K562 (cell line): Measurements from ENCODE around the gene PDGFA. TPM values are rescaled to one million over a fixed set of nuclear protein-coding genes. Genes with fewer than 3 reads are reported as not detected.

ENCODE experiments used
- ATAC-seq: fragments of 200-7000 bp; cut with Tn5 transposase; 3 replicates; pipeline ENCODE4 v1.9.1; 2020; ENCODE audit warnings: moderate library complexity
- BruUV-seq: library from RNA; stranded (reverse); fragments of 400-500 nt; replicated peaks from 2 replicates; lab custom pipeline; 2021; lab: Mats Ljungman, UMichigan
- CTCF ChIA-PET: fragments of 300-600 bp; formaldehyde crosslinking; extraction: SDS; loops from one replicate; lab custom pipeline; 2021; ENCODE audit warnings: low intra/inter-chr PET ratio; lab: Yijun Ruan, JAX
- POLR2A ChIA-PET: fragments of 300-600, 350-650 bp; sonication (Branson Sonifier 250); formaldehyde crosslinking; extraction: SDS; loops from one replicate; lab custom pipeline; 2021; ENCODE audit warnings: antibody characterized with exemption, inconsistent platforms; lab: Yijun Ruan, JAX
- DNase-seq, 4 experiments: peaks; one replicate each; pipeline versions ENCODE4 v3.0.0 to v3.0.0-alpha.2; 2011 to 2018; ENCODE audit warnings: low spot score in 3 of 4, mixed read lengths in 3 of 4; ENCODE audit errors: extremely low read depth in 1 of 4
- FAIRE-seq: peaks from 2 replicates; lab custom pipeline; 2011; peaks lifted over from hg19 to GRCh38; lab: Jason Lieb, UNC
- H2AFZ ChIP-seq: 2 replicates; pipeline ENCODE4 v1.6.0; 2011; ENCODE audit warnings: low read depth, low read length, control low read depth, inconsistent platforms
- H3K27ac ChIP-seq: fragments of 200-600 bp; 3 replicates; pipeline ENCODE4 v1.8.0; 2011; ENCODE audit warnings: low read depth, mild to moderate bottlenecking, control low read depth, inconsistent platforms, low read length, moderate library complexity, mixed read lengths; ENCODE audit errors: extremely low read depth
- H3K27me3 ChIP-seq, 2 experiments: fragments of 300-600 bp in 1 of 2; 2 replicates in 1 of 2; 3 replicates in 1 of 2; pipeline versions ENCODE4 v1.6.0 to v1.8.0; 2011; ENCODE audit warnings: inconsistent platforms in 2 of 2, low read length in 2 of 2, mild to moderate bottlenecking in 1 of 2, mixed read lengths in 1 of 2, moderate library complexity in 1 of 2; ENCODE audit not compliant: control insufficient read depth in 2 of 2, insufficient read depth in 2 of 2
- H3K36me3 ChIP-seq: fragments of 300-600 bp; 3 replicates; pipeline ENCODE4 v1.8.0; 2011; ENCODE audit warnings: mild to moderate bottlenecking, low read length, inconsistent platforms; ENCODE audit not compliant: control insufficient read depth, insufficient read depth
- H3K4me1 ChIP-seq, 2 experiments: fragments of 200-600 bp in 1 of 2; replicated peaks in 1 of 2; 2 replicates in 1 of 2; 3 replicates in 1 of 2; pipeline versions ENCODE4 v1.5.1 to v1.8.0; 2011; ENCODE audit warnings: inconsistent platforms in 2 of 2, low read length in 2 of 2, mild to moderate bottlenecking in 1 of 2, mixed read lengths in 1 of 2, moderate library complexity in 1 of 2; ENCODE audit not compliant: control insufficient read depth in 2 of 2, insufficient read depth in 2 of 2
- H3K4me2 ChIP-seq: 2 replicates; pipeline ENCODE4 v1.6.1; 2011; ENCODE audit warnings: low read length, control low read depth, inconsistent platforms, mixed read lengths; ENCODE audit not compliant: insufficient read depth
- H3K4me3 ChIP-seq: fragments of 200-600 bp; sonication (generic), shearing (Covaris generic); 2 replicates; pipeline ENCODE4 v1.5.1; 2016; ENCODE audit warnings: control low read depth, inconsistent platforms
- H3K79me2 ChIP-seq: fragments of 200-600 bp; 3 replicates; pipeline ENCODE4 v1.8.0; 2011; ENCODE audit warnings: low read length, inconsistent platforms; ENCODE audit not compliant: control insufficient read depth, insufficient read depth
- H3K9ac ChIP-seq, 2 experiments: 2 replicates each; pipeline versions ENCODE4 v1.6.0 to v1.6.1; 2011; ENCODE audit warnings: low read depth in 2 of 2, low read length in 2 of 2, control low read depth in 1 of 2, inconsistent platforms in 1 of 2, mild to moderate bottlenecking in 1 of 2, mixed read lengths in 1 of 2; ENCODE audit not compliant: insufficient read depth in 1 of 2
- H3K9me1 ChIP-seq: one replicate; pipeline ENCODE4 v1.6.0; 2011; ENCODE audit warnings: inconsistent platforms, mild to moderate bottlenecking, low read length, moderate library complexity; ENCODE audit not compliant: control insufficient read depth, insufficient read depth
- H3K9me3 ChIP-seq: replicated peaks from 2 replicates; pipeline ENCODE4 v1.5.1; 2011; ENCODE audit warnings: low read depth, low read length, inconsistent platforms; ENCODE audit not compliant: control insufficient read depth, insufficient read depth
- H4K20me1 ChIP-seq: replicated peaks from 2 replicates; pipeline ENCODE4 v1.6.1; 2011; ENCODE audit warnings: low read length, inconsistent platforms, mixed read lengths; ENCODE audit not compliant: control insufficient read depth, insufficient read depth
- E2F4 ChIP-seq: sonication (generic); formaldehyde crosslinking; IDR thresholded peaks from 2 replicates; pipeline ENCODE4 v1.8.0; 2022; ENCODE audit warnings: mild to moderate bottlenecking, low read depth, missing genetic modification reagents
- EHMT2 ChIP-seq: fragments of 450-650 bp; IDR thresholded peaks from 2 replicates; pipeline ENCODE4 v1.6.1; 2018; ENCODE audit warnings: antibody characterized with exemption
- EP400 ChIP-seq: fragments of 450-650 bp; IDR thresholded peaks from 2 replicates; pipeline ENCODE4 v1.6.1; 2017; ENCODE audit warnings: antibody characterized with exemption, mild to moderate bottlenecking, moderate library complexity
- FOXK2 ChIP-seq, 2 experiments: fragments of 450-650 bp; IDR thresholded peaks in 1 of 2; conservative IDR thresholded peaks in 1 of 2; 2 replicates each; pipeline ENCODE4 v1.6.1; 2016; ENCODE audit warnings: low read depth in 2 of 2, mild to moderate bottlenecking in 1 of 2
- HES1 ChIP-seq: fragments of 450-650 bp; IDR thresholded peaks from 2 replicates; pipeline ENCODE4 v1.6.1; 2016; ENCODE audit warnings: low read depth, mild to moderate bottlenecking, moderate library complexity
- MTA1 ChIP-seq: fragments of 450-650 bp; IDR thresholded peaks from 2 replicates; pipeline ENCODE4 v1.6.1; 2017; ENCODE audit warnings: borderline replicate concordance
- NFRKB ChIP-seq: fragments of 450-650 bp; IDR thresholded peaks from 2 replicates; pipeline ENCODE4 v1.6.1; 2016; ENCODE audit warnings: low read depth
- SMARCB1 ChIP-seq: IDR thresholded peaks from 2 replicates; pipeline ENCODE4 v1.6.1; 2011; ENCODE audit warnings: improper control_type of control experiment, low read depth; ENCODE audit not compliant: insufficient read length
- SMARCC2 ChIP-seq: fragments of 450-650 bp; IDR thresholded peaks from 2 replicates; pipeline ENCODE4 v1.6.1; 2017; ENCODE audit warnings: antibody characterized with exemption, moderate library complexity, mild to moderate bottlenecking, low read depth
- SNRNP70 ChIP-seq: fragments of 200-400 bp; formaldehyde crosslinking; optimal IDR thresholded peaks from 2 replicates; pipeline ENCODE3; 2017; ENCODE audit warnings: low read depth, low read length
- SP2 ChIP-seq: IDR thresholded peaks from 2 replicates; pipeline ENCODE4 v1.6.1; 2011; ENCODE audit warnings: mild to moderate bottlenecking, low read depth, low read length, moderate library complexity; ENCODE audit not compliant: poor library complexity, severe bottlenecking; ENCODE audit errors: extremely low read depth
- YBX1 ChIP-seq: fragments of 450-650 bp; IDR thresholded peaks from 2 replicates; pipeline ENCODE4 v1.7.1; 2016; ENCODE audit warnings: mild to moderate bottlenecking
- ZBTB1 ChIP-seq: sonication (generic); formaldehyde crosslinking; IDR thresholded peaks from 2 replicates; pipeline ENCODE4 v1.8.1; 2023; ENCODE audit warnings: missing genetic modification reagents, low read depth, mild to moderate bottlenecking, borderline replicate concordance
- ZC3H8 ChIP-seq: fragments of 450-650 bp; IDR thresholded peaks from 2 replicates; pipeline ENCODE4 v1.6.1; 2017
- ZNF224 ChIP-seq: sonication (generic); formaldehyde crosslinking; IDR thresholded peaks from 2 replicates; pipeline ENCODE4 v1.8.0; 2022; ENCODE audit warnings: mild to moderate bottlenecking, missing genetic modification reagents
- ZNF589 ChIP-seq: fragments of 200-800 bp; sonication (Bioruptor generic); IDR thresholded peaks from 2 replicates; pipeline ENCODE4 v1.6.1; 2016; ENCODE audit warnings: low read depth, missing genetic modification characterization, missing compliant biosample characterization
- ZSCAN32 ChIP-seq: fragments of 450-650 bp; formaldehyde crosslinking; IDR thresholded peaks from 2 replicates; pipeline ENCODE4 v1.4.0; 2020; ENCODE audit warnings: mild to moderate bottlenecking, moderate library complexity
- WGBS: fragments of 100-300 bp; shearing (Covaris generic); methylation state at CpG from one replicate; pipeline ENCODE4 v1.1.6; 2016; ENCODE audit warnings: low coverage, mixed read lengths; ENCODE audit not compliant: insufficient coverage; ENCODE audit errors: missing lambda C conversion rate; 5-methylcytosine and 5-hydroxymethylcytosine counted together
- in situ Hi-C: fragments of 300-500 bp; cut with MboI; formaldehyde crosslinking; loops from 4 replicates; pipeline ENCODE4 v1.15.0; 2018; ENCODE audit warnings: inconsistent platforms, mixed read lengths
- intact Hi-C: fragments of 100-400 bp; cut with micrococcal nuclease; formaldehyde crosslinking; loops from 2 replicates; pipeline ENCODE4 v1.14.2; 2022
- polyA plus RNA-seq, 8 experiments: library from polyadenylated mRNA; depleted of rRNA in 4 of 8; stranded (reverse) in 5 of 8; unstranded in 3 of 8; fragments of >200 nt; fragmentation: Nextera tagmentation in 2 of 8; fragmentation: Illumina TruSeq in 1 of 8; extraction: Ambion mirVana in 2 of 8; extraction: Trizol in 1 of 8; gene quantifications; 2 replicates each; pipeline versions ENCODE4 v1.2.1 to v1.2.3, GENCODE V29; 2011 to 2014; ENCODE audit warnings: inconsistent platforms in 1 of 8, missing spikeins in 1 of 8
- total RNA-seq, 7 experiments: library from RNA; depleted of rRNA in 6 of 7; stranded (reverse); fragments of >200 nt in 6 of 7; fragmentation: Illumina TruSeq in 2 of 7; extraction: Trizol in 2 of 7; gene quantifications; 2 replicates each; pipeline versions ENCODE4 v1.2.1 to v1.2.3, GENCODE V29; 2011 to 2021; ENCODE audit warnings: low replicate concordance in 1 of 7

The PDGFA gene
- total and polyA plus RNA-seq, 9 of the 15 experiments (the other 6 are each of a cell fraction or from before 2014, with no cell fraction given), result 2.5 to 10.2 (median 4.6) TPM

GRCh38 chr7:505171-505570 is 14.5 kb downstream of the PDGFA start (continued):
- TF ChIP-seq SP2, result no peak
- TF ChIP-seq E2F4 (CRISPR knock-in tag), result no peak
- no peak for TF ChIP-seq ZNF589 (CRISPR knock-in tag)
- no peak for TF ChIP-seq SMARCC2
- TF ChIP-seq SNRNP70, result no peak
- TF ChIP-seq ZSCAN32 (CRISPR knock-in tag), result no peak
- no peak for TF ChIP-seq EP400
- TF ChIP-seq, all 486 proteins: peak for 0

- POLR2A ChIA-PET, result interaction anchor here (2.4 kb wide), 1 partner anchor 10 kb away, joined by 6 read pairs; no protein-coding TSS in a partner anchor
- TF ChIP-seq NFRKB (no peak), HES1 (no peak), ZBTB1 (CRISPR knock-in tag) (no peak), FOXK2 (conservative IDR thresholded peaks at IDR 0.05 in 1 of 2, IDR thresholded peaks at IDR 0.05 in 1 of 2; ENCODE audit: low read depth in 2 of 2) (no peak), EHMT2 (no peak), MTA1 (no peak), ZC3H8 (no peak), ZNF224 (CRISPR knock-in tag) (no peak), YBX1 (no peak), SMARCB1 (no peak)
- H2AFZ ChIP-seq, result no peak overlapping the region
- peaks cover 5% of the 10 kb centered on the region for H3K9me1 ChIP-seq
- no peaks in the 10 kb centered on the region for H4K20me1 ChIP-seq
- H3K4me2 ChIP-seq, result no peak overlapping the region
- CTCF ChIA-PET, result no interaction called here
- in situ Hi-C loops, result no loop called here
- intact Hi-C loops, result no loop called here
- 61% methylated on average over 25 of the region's 34 CpGs for WGBS
- FAIRE-seq (no peak), ATAC-seq (no peak), DNase-seq (no peak)
- H3K36me3 ChIP-seq, result peaks cover 6% of the 10 kb centered on the region; the same call in 1 of the 3 replicates
- H3K27me3 ChIP-seq, result no peaks in the 10 kb centered on the region
- H3K4me1 ChIP-seq, result peaks cover 0 to 26% of the 10 kb centered on the region in 2 experiments; a peak in 2 of 5 replicates
- H3K4me3 ChIP-seq, result no peak overlapping the region
- H3K27ac ChIP-seq, result no peak overlapping the region
- no peaks in the 10 kb centered on the region for H3K9me3 ChIP-seq
- BruUV-seq, result no TSS peak
- H3K9ac ChIP-seq, result peak overlapping the region in 1 of 2 experiments; percentile 40; a peak in 2 of 4 replicates
- H3K79me2 ChIP-seq, result no peaks in the 10 kb centered on the region
Measured at GRCh38 chr7:504221-505111, 15.2 kb downstream of the PDGFA start.
